ENCODE results near the gene SLC4A11. TPM values are rescaled to one million over a fixed set of nuclear protein-coding genes. Genes with fewer than 3 reads are reported as not detected.

Gene SLC4A11
- total RNA-seq, 1 donor from 2014 or later: 5.8 TPM

DNA sequence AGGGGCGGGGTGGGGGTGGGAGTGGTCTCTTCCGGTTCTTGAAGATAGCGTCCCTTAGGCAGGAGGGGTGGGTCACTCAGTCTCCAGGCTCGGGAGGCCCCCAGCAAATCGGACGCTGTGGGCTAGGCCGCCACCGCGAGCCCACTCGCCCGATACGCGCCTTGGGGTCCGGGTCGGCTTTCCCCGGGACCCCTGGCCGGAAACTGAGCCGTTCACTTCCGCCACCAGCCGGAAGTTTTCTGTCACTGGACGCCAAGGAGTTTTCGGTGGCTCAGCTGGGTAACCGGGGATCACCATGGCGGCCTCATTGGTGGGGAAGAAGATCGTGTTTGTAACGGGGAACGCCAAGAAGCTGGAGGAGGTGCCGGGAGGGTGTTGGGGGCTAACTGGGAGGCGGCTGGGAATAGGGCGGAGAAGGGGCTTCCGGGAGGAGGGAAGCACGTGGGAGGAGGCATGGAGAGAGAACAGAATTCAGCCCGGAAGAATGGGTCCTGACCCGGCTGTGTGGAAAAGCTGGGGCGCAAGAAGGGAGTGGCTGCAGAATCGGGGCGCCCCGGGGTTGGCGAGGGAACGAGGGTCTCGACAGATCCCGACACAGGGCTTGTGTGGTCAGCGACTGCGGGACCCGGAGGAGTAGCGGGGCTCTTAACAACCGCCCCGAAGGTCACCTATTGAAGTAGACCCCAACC lies 29.6 kb downstream of the SLC4A11 start, which contains the start of gene ITPA:
Gene ITPA (plus strand): TSS at position 242 of the 689 bp plus-strand sequence. CDS start 54 bp downstream, at position 296.
- Mint-ChIP-seq H3K27me3 (no peaks in the 10 kb centered on the region), H3K4me1 (ENCODE audit: unreplicated experiment) (peaks cover 8% of the 10 kb centered on the region), H3K9me3 (no peaks in the 10 kb centered on the region), H3K4me3 (peak within 1 kb of the TSS; percentile 93), H3K36me3 (peaks cover 3% of the 10 kb centered on the region), H3K27ac (peak within 1 kb of the TSS; percentile 89)
- TF ChIP-seq CTCF (conservative IDR thresholded peaks at IDR 0.05): no peak
- no peak for DNase-seq (ENCODE audit: extremely low spot score, unreplicated experiment)

GRCh38 chr20:3208786-3209256 lies 30.2 kb downstream of the SLC4A11 start:
- TF ChIP-seq CTCF (conservative IDR thresholded peaks at IDR 0.05): no peak
- DNase-seq (ENCODE audit: extremely low spot score, unreplicated experiment): no peak
- no peaks in the 10 kb centered on the region for H3K27me3 Mint-ChIP-seq
- H3K4me3 Mint-ChIP-seq: peak overlapping the region; percentile 93
- H3K4me1 Mint-ChIP-seq (ENCODE audit: unreplicated experiment): peaks cover 10% of the 10 kb centered on the region
- no peaks in the 10 kb centered on the region for H3K9me3 Mint-ChIP-seq
- H3K27ac Mint-ChIP-seq: peak overlapping the region; percentile 89
- peaks cover 4% of the 10 kb centered on the region for H3K36me3 Mint-ChIP-seq

DNA sequence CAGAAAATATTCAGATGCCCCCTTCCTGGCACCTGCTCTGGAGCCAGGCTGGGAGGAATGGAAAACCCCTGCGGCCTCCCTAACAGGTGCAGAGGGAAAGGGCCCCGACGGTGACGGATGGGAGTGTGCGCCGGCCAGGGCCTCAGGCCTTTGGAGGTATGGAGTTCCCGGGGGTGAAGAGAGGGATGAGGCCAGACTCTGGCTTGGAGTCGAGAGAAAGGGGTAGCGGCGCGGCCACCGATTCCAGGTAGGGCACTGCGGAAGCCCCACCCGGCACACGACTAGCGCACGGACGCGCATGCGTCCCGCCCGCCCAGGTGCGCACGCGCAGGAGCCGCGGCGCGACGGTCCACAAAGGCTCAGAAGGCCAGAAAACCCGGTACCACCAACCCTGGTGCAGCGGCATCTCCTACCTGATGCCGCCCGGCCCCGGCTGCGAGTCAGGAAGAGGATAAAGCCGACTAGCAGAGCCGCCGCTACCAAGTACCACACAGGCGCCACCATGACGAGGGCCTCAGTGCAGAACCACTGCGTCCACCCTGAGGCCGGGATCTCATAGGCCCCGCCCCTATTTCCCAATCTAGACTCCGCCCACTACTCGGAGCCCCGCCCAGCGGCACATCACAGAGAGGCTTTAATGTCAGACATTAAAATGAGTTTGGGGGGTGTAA lies 34.7 kb downstream of the SLC4A11 start, which contains the start of gene DDRGK1:
Gene DDRGK1 (minus strand): TSS at position 559 of the 671 bp plus-strand sequence. CDS start 55 bp downstream, at position 504.
- H3K27me3 Mint-ChIP-seq: no peaks in the 10 kb centered on the region
- H3K4me1 Mint-ChIP-seq (ENCODE audit: unreplicated experiment): peaks cover 14% of the 10 kb centered on the region
- peak within 1 kb of the TSS; percentile 96 for H3K4me3 Mint-ChIP-seq
- peaks cover 14% of the 10 kb centered on the region for H3K36me3 Mint-ChIP-seq
- TF ChIP-seq CTCF (conservative IDR thresholded peaks at IDR 0.05): no peak
- H3K9me3 Mint-ChIP-seq: no peaks in the 10 kb centered on the region
- DNase-seq (ENCODE audit: extremely low spot score, unreplicated experiment): peak; percentile 87
- H3K27ac Mint-ChIP-seq: peak within 1 kb of the TSS; percentile 93

GRCh38 chr20:3203315-3204123 lies 35.5 kb downstream of the SLC4A11 start:
- Mint-ChIP-seq H3K27me3 (no peaks in the 10 kb centered on the region), H3K36me3 (peaks cover 19% of the 10 kb centered on the region), H3K4me3 (peak overlapping the region; percentile 96), H3K9me3 (no peaks in the 10 kb centered on the region), H3K4me1 (ENCODE audit: unreplicated experiment) (peaks cover 9% of the 10 kb centered on the region), H3K27ac (peak overlapping the region; percentile 93)
- TF ChIP-seq CTCF (conservative IDR thresholded peaks at IDR 0.05): no peak
- no peak for DNase-seq (ENCODE audit: extremely low spot score, unreplicated experiment)

DNA sequence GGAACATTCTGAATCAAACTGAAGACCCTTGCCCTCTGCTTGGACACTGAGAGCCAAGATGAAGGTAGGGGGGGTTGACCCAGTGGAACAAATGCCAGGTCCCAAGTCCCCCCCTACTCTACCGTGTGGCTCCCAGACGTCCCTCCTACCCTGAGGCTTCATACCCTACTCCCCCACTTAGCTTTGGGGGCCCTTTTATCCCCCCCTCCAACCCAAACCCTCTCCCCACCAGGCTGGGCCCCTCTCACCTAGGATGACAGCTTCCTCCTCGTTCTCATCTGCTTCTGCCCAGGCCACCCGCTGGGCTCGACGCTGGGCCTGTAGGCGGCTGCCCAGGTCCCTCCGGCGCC lies 36.0 kb downstream of the SLC4A11 start:
- Mint-ChIP-seq H3K9me3 (no peaks in the 10 kb centered on the region), H3K4me1 (ENCODE audit: unreplicated experiment) (peaks cover 9% of the 10 kb centered on the region), H3K27me3 (no peaks in the 10 kb centered on the region), H3K4me3 (peak overlapping the region; percentile 96), H3K27ac (no peak overlapping the region), H3K36me3 (peaks cover 19% of the 10 kb centered on the region)
- no peak for DNase-seq (ENCODE audit: extremely low spot score, unreplicated experiment)
- no peak for TF ChIP-seq CTCF (conservative IDR thresholded peaks at IDR 0.05)

Data from type B pancreatic cell (in vitro differentiated cells).